ENCODE data around the gene ITPRIPL2.

DNA sequence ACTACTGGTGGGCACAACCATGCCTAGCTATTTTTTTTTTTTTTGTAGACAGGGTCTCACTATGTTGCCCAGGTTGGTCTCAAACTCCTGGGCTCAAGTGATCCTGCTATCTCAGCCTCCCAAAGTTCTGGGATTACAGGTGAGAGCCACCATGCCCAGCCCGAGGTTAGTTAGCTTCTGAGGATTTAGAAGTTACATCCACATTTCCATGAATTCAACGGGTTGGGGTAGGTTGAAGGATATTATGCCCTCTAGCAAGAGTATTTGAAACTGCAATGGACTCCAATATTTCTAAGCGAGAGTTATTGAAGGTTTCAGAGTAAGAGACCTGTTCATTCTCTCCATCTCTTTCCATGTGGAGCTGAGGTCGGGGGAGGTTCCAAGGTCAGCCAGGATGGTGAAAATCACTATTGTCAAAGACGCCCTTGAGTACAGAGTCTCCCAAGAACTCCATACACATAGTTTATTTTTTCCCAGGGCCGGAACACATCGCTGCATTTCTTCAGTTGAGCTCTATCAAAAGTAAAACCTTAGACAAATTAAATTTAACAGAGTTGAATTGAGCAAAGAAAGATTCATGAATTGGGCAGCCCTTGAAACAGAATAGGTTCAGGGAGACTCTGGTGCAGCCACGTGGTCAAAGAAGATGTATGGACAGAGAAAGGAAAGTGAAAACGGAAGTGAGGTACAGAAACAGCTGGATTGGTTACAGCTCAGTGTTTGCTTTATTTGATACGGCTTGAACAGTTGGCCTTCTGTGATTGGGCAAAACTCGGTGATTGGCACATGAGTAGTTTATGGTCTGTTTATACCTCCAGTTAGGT lies 19.0 kb upstream of the ITPRIPL2 start:
- no peak for TF ChIP-seq POLR2AphosphoS5 (IDR thresholded peaks at IDR 0.05)
- TF ChIP-seq, protein P1, sequence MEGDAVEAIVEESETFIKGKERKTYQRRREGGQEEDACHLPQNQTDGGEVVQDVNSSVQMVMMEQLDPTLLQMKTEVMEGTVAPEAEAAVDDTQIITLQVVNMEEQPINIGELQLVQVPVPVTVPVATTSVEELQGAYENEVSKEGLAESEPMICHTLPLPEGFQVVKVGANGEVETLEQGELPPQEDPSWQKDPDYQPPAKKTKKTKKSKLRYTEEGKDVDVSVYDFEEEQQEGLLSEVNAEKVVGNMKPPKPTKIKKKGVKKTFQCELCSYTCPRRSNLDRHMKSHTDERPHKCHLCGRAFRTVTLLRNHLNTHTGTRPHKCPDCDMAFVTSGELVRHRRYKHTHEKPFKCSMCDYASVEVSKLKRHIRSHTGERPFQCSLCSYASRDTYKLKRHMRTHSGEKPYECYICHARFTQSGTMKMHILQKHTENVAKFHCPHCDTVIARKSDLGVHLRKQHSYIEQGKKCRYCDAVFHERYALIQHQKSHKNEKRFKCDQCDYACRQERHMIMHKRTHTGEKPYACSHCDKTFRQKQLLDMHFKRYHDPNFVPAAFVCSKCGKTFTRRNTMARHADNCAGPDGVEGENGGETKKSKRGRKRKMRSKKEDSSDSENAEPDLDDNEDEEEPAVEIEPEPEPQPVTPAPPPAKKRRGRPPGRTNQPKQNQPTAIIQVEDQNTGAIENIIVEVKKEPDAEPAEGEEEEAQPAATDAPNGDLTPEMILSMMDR (IDR thresholded peaks at IDR 0.05) = no peak
- no peak for TF ChIP-seq POLR2A (IDR thresholded peaks at IDR 0.05)

Data from prostate gland (tissue), 2 donors.